ENCODE data around the gene RUNX1. TPM values are rescaled to one million over a fixed set of nuclear protein-coding genes. Genes with fewer than 3 reads are reported as not detected.
A peak's percentile ranks its signal among the peaks of the same experiment; 100 is the strongest.

The RUNX1 gene
- 100 to 1,000 TPM in 1 of 2 donors, 10 to 100 TPM in 1; 39.4 to 100 TPM for total RNA-seq
- 10 to 100 TPM; 23.3 to 27.4 TPM for polyA plus RNA-seq
- long read RNA-seq, donor 1, full-length matches to known transcripts: 2 of 2 reads
- long read RNA-seq, donor 1, partial matches to known transcripts: 0 of 2 reads
- long read RNA-seq, donor 1, other reads (novel, unspliced or antisense): 0 of 2 reads
- long read RNA-seq, donor 2: 0 reads
- long read RNA-seq, donor 3, full-length matches to known transcripts: 1 of 1 reads
- long read RNA-seq, donor 3, partial matches to known transcripts: 0 of 1 reads
- long read RNA-seq, donor 3, other reads (novel, unspliced or antisense): 0 of 1 reads
- long read RNA-seq, donor 4: 0 reads
- long read RNA-seq, donor 5, full-length matches to known transcripts: 1 of 11 reads
- long read RNA-seq, donor 5, partial matches to known transcripts: 10 of 11 reads
- long read RNA-seq, donor 5, other reads (novel, unspliced or antisense): 0 of 11 reads

DNA sequence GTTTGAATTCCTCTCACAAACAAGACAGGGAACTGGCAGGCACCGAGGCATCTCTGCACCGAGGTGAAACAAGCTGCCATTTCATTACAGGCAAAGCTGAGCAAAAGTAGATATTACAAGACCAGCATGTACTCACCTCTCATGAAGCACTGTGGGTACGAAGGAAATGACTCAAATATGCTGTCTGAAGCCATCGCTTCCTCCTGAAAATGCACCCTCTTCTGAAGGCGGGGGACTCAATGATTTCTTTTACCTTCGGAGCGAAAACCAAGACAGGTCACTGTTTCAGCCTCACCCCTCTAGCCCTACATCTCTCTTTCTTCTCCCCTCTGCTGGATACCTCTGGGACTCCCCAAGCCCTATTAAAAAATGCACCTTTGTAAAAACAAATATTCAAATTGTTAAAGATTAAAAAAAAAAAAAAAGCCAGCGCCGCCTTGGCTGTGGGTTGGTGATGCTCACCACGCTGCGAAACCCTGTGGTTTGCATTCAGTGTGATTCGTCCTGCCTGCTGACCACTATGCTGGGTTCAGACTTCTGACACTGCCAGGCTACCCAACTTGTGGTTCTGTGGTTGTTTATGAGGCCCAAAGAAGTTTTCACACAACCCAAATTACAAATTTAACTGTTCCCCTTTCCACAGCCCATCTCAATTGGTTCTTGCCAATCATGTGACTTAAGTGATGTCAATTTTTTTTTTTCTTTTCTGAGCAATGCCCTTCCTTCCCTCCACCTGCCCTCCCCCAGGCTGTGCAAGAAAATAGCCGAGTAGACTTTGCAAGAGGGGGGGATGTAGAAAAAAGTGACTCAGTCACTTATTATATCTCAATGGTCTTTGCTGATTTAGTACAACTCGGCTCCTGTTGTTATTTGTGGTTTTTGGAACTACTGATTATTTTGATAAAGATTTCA is at the start of gene RUNX1:
Gene RUNX1, minus strand, starts transcription at position 597 of the 912 bp plus-strand sequence.
- Histone ChIP-seq H3K27ac (ENCODE audit: low read depth in 1 of 2, low read length in 1 of 2) (peak within 1 kb of the TSS in 1 of 2 donors; percentile 90), H3K4me3 (no peak within 1 kb of the TSS), H3K4me1 (ENCODE audit: control insufficient read depth in 5 of 5, insufficient read depth in 5 of 5, low read length in 5 of 5) (peaks cover 0 to 32% (median 11%) of the 10 kb centered on the region in 5 donors), H3K36me3 (ENCODE audit: control insufficient read depth in 4 of 4, insufficient read depth in 4 of 4, low read length in 4 of 4) (no peaks in the 10 kb centered on the region), H3K9me3 (ENCODE audit: control insufficient read depth in 4 of 4, insufficient read depth in 3 of 4, low read length in 3 of 4) (no peaks in the 10 kb centered on the region), H3K27me3 (ENCODE audit: control insufficient read depth in 3 of 3, insufficient read depth in 3 of 3, low read length in 2 of 3) (no peaks in the 10 kb centered on the region), H3K9ac (ENCODE audit: insufficient read depth in 1 of 2, low read length in 2 of 2) (no peak within 1 kb of the TSS)
- DNase-seq (peak in 1 of 3 donors; percentile 29), ATAC-seq (ENCODE audit: insufficient read depth, low FRiP score) (peak; percentile 16)
- 24 to 52% methylated on average over 14 of the region's 14 CpGs for WGBS, 2 donors
- TF ChIP-seq, protein P1, sequence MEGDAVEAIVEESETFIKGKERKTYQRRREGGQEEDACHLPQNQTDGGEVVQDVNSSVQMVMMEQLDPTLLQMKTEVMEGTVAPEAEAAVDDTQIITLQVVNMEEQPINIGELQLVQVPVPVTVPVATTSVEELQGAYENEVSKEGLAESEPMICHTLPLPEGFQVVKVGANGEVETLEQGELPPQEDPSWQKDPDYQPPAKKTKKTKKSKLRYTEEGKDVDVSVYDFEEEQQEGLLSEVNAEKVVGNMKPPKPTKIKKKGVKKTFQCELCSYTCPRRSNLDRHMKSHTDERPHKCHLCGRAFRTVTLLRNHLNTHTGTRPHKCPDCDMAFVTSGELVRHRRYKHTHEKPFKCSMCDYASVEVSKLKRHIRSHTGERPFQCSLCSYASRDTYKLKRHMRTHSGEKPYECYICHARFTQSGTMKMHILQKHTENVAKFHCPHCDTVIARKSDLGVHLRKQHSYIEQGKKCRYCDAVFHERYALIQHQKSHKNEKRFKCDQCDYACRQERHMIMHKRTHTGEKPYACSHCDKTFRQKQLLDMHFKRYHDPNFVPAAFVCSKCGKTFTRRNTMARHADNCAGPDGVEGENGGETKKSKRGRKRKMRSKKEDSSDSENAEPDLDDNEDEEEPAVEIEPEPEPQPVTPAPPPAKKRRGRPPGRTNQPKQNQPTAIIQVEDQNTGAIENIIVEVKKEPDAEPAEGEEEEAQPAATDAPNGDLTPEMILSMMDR (IDR thresholded peaks at IDR 0.05; ENCODE audit: control extremely low read depth, extremely low read depth): no peak

DNA sequence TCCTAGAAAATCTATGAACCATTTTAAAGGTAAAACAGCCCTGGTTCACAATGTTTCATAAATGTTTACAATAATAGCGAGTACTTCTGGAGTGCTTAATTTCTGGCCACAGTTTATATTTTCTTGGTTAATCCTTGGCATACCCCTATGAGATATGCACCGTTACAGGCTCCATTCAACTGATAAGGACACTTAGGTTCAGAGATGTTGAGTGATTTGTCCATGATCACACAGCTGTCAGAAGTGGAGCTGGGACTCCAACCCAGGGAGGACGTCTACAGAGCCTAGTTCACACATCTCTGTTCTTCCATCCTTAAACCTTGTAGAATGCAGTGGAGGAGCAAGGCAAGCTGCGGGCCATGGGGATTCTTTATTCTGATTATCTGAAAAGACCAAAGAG is 48.4 kb upstream of the RUNX1 start:
- peaks cover 0 to 6% (median 0%) of the 10 kb centered on the region in 5 donors for H3K4me1 ChIP-seq (ENCODE audit: control insufficient read depth in 5 of 5, insufficient read depth in 5 of 5, low read length in 5 of 5)
- H3K9me3 ChIP-seq (ENCODE audit: control insufficient read depth in 4 of 4, insufficient read depth in 3 of 4, low read length in 3 of 4): peaks cover 0 to 3% (median 0%) of the 10 kb centered on the region in 4 donors
- no peaks in the 10 kb centered on the region for H3K36me3 ChIP-seq (ENCODE audit: control insufficient read depth in 4 of 4, insufficient read depth in 4 of 4, low read length in 4 of 4)
- no peak overlapping the region for H3K4me3 ChIP-seq
- no peak for DNase-seq
- H3K9ac ChIP-seq (ENCODE audit: insufficient read depth in 1 of 2, low read length in 2 of 2): no peak overlapping the region
- 84 to 89% methylated on average over 4 of the region's 4 CpGs for WGBS, 2 donors
- no peak overlapping the region for H3K27ac ChIP-seq (ENCODE audit: low read depth in 1 of 2, low read length in 1 of 2)
- ATAC-seq (ENCODE audit: insufficient read depth, low FRiP score): no peak
- TF ChIP-seq, protein P1 (IDR thresholded peaks at IDR 0.05; ENCODE audit: control extremely low read depth, extremely low read depth): no peak
- no peaks in the 10 kb centered on the region for H3K27me3 ChIP-seq (ENCODE audit: control insufficient read depth in 3 of 3, insufficient read depth in 3 of 3, low read length in 2 of 3)

DNA sequence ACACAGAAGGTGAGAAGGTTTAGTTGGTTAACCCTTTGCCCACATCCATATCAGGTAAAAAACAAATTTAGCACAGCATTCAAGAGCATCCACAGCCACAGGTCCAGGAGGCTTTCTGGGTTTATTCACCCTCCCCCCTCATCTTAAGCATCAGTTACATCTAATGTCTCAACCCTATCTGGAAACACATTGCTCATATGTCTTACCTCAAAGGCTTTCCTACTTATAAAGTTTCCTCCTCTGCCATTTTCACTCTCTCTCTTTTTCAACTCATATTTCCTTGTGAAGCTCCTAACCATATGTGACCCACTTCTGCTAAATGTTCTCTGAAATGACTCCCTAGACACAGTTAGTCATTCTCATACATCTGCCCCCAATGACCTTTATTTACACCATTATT is 47.9 kb upstream of the RUNX1 start:
- H3K4me3 ChIP-seq: no peak overlapping the region
- peaks cover 0 to 6% (median 0%) of the 10 kb centered on the region in 5 donors for H3K4me1 ChIP-seq (ENCODE audit: control insufficient read depth in 5 of 5, insufficient read depth in 5 of 5, low read length in 5 of 5)
- DNase-seq (no peak), ATAC-seq (ENCODE audit: insufficient read depth, low FRiP score) (no peak)
- no peaks in the 10 kb centered on the region for H3K36me3 ChIP-seq (ENCODE audit: control insufficient read depth in 4 of 4, insufficient read depth in 4 of 4, low read length in 4 of 4)
- peaks cover 0 to 3% (median 0%) of the 10 kb centered on the region in 4 donors for H3K9me3 ChIP-seq (ENCODE audit: control insufficient read depth in 4 of 4, insufficient read depth in 3 of 4, low read length in 3 of 4)
- H3K9ac ChIP-seq (ENCODE audit: insufficient read depth in 1 of 2, low read length in 2 of 2): no peak overlapping the region
- no peak overlapping the region for H3K27ac ChIP-seq (ENCODE audit: low read depth in 1 of 2, low read length in 1 of 2)
- no peaks in the 10 kb centered on the region for H3K27me3 ChIP-seq (ENCODE audit: control insufficient read depth in 3 of 3, insufficient read depth in 3 of 3, low read length in 2 of 3)
- TF ChIP-seq, protein P1 (IDR thresholded peaks at IDR 0.05; ENCODE audit: control extremely low read depth, extremely low read depth): no peak

Data from lung (tissue), 16 donors.